HepG2 (cell line): ENCODE measurements around the gene TXNL4A. TPM values are rescaled to one million over a fixed set of nuclear protein-coding genes. Genes with fewer than 3 reads are reported as not detected.

ENCODE experiments used
- JARID2 ChIP-seq: sonication (generic); formaldehyde crosslinking; IDR thresholded peaks from 2 replicates; pipeline ENCODE4 v1.8.1; 2023; ENCODE audit warnings: missing genetic modification reagents, inconsistent platforms; ENCODE audit not compliant: insufficient replicate concordance
- TEAD3 ChIP-seq: optimal IDR thresholded peaks from 2 replicates; pipeline ENCODE3; 2016; ENCODE audit warnings: borderline replicate concordance
- ZFAT ChIP-seq: sonication (generic); formaldehyde crosslinking; conservative IDR thresholded peaks from 2 replicates; pipeline ENCODE4 v1.8.1; 2023; ENCODE audit warnings: missing genetic modification reagents, inconsistent platforms
- ZNF558 ChIP-seq: sonication (generic); formaldehyde crosslinking; IDR thresholded peaks from 2 replicates; pipeline ENCODE4 v1.9.0; 2022; ENCODE audit warnings: mild to moderate bottlenecking, missing genetic modification reagents, borderline replicate concordance
- ZNF766 ChIP-seq: sonication (generic); formaldehyde crosslinking; IDR thresholded peaks from 2 replicates; pipeline ENCODE4 v1.5.0; 2020; ENCODE audit warnings: missing genetic modification reagents, borderline replicate concordance
- ZNF792 ChIP-seq: IDR thresholded peaks from 2 replicates; pipeline ENCODE4 v1.6.1; 2016
- polyA plus RNA-seq, 8 experiments: library from polyadenylated mRNA; depleted of rRNA in 3 of 8; stranded (reverse) in 7 of 8; unstranded in 1 of 8; fragments of >200 nt; fragmentation: Illumina TruSeq in 4 of 8; extraction: Trizol in 4 of 8; gene quantifications; 2 replicates each; pipeline versions ENCODE4 v1.2.1 to v1.2.3, GENCODE V29; 2011 to 2016; ENCODE audit warnings: low read depth in 4 of 8, missing spikeins in 1 of 8, mixed read lengths in 1 of 8; ENCODE audit not compliant: insufficient read depth in 1 of 8
- total RNA-seq, 5 experiments: library from RNA; depleted of rRNA; stranded (reverse); fragments of >200 nt; fragmentation: Illumina TruSeq; extraction: Trizol; gene quantifications; 2 replicates each; pipeline ENCODE4 v1.2.3, GENCODE V29; 2016; ENCODE audit warnings: low read depth in 1 of 5
- TF ChIP-seq, protein P1 (sequence below): conservative IDR thresholded peaks from 2 replicates; pipeline ENCODE4 v1.6.1; 2018; ENCODE audit warnings: missing genetic modification reagents
- TF ChIP-seq, protein P2 (sequence below): sonication (generic); formaldehyde crosslinking; IDR thresholded peaks from 2 replicates; pipeline ENCODE4 v1.4.0; 2020; ENCODE audit warnings: missing genetic modification reagents
- TF ChIP-seq, protein P3 (sequence below), 2 experiments: sonication (generic) in 1 of 2; formaldehyde crosslinking in 1 of 2; IDR thresholded peaks; 2 replicates each; pipeline versions ENCODE4 v1.4.0 to v1.6.1; 2018 to 2020; ENCODE audit warnings: missing genetic modification reagents in 2 of 2, borderline replicate concordance in 1 of 2, low read depth in 1 of 2, mild to moderate bottlenecking in 1 of 2, missing biosample characterization in 1 of 2
- TF ChIP-seq, protein P4 (sequence below): sonication (generic); formaldehyde crosslinking; IDR thresholded peaks from 2 replicates; pipeline ENCODE4 v1.5.0; 2020; ENCODE audit warnings: mild to moderate bottlenecking, missing genetic modification reagents

Gene TXNL4A
- total and polyA plus RNA-seq, 2 of the 13 experiments (the other 11 are each of a cell fraction or from before 2014, with no cell fraction given), result 172 to 202 TPM

- TF ChIP-seq, protein P1, sequence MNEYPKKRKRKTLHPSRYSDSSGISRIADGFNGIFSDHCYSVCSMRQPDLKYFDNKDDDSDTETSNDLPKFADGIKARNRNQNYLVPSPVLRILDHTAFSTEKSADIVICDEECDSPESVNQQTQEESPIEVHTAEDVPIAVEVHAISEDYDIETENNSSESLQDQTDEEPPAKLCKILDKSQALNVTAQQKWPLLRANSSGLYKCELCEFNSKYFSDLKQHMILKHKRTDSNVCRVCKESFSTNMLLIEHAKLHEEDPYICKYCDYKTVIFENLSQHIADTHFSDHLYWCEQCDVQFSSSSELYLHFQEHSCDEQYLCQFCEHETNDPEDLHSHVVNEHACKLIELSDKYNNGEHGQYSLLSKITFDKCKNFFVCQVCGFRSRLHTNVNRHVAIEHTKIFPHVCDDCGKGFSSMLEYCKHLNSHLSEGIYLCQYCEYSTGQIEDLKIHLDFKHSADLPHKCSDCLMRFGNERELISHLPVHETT (CRISPR knock-in tag), result no peak; the same call in 1 of the 2 replicates
- 0 out of 2 replicates have a peak, but pooled peaks have one; percentile 33 for TF ChIP-seq ZNF558 (CRISPR knock-in tag)
- TF ChIP-seq ZFAT (CRISPR knock-in tag), result 0 out of 2 replicates have a peak, but pooled peaks have one; percentile 50
- no peak for TF ChIP-seq JARID2 (CRISPR knock-in tag)
- peak; percentile 64 for TF ChIP-seq TEAD3 (CRISPR knock-in tag)
- TF ChIP-seq, protein P2, sequence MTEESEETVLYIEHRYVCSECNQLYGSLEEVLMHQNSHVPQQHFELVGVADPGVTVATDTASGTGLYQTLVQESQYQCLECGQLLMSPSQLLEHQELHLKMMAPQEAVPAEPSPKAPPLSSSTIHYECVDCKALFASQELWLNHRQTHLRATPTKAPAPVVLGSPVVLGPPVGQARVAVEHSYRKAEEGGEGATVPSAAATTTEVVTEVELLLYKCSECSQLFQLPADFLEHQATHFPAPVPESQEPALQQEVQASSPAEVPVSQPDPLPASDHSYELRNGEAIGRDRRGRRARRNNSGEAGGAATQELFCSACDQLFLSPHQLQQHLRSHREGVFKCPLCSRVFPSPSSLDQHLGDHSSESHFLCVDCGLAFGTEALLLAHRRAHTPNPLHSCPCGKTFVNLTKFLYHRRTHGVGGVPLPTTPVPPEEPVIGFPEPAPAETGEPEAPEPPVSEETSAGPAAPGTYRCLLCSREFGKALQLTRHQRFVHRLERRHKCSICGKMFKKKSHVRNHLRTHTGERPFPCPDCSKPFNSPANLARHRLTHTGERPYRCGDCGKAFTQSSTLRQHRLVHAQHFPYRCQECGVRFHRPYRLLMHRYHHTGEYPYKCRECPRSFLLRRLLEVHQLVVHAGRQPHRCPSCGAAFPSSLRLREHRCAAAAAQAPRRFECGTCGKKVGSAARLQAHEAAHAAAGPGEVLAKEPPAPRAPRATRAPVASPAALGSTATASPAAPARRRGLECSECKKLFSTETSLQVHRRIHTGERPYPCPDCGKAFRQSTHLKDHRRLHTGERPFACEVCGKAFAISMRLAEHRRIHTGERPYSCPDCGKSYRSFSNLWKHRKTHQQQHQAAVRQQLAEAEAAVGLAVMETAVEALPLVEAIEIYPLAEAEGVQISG (CRISPR knock-in tag), result peak; percentile 89; the same call in 1 of the 2 replicates
- no peak for TF ChIP-seq ZNF792 (CRISPR knock-in tag)
- TF ChIP-seq, protein P3, sequence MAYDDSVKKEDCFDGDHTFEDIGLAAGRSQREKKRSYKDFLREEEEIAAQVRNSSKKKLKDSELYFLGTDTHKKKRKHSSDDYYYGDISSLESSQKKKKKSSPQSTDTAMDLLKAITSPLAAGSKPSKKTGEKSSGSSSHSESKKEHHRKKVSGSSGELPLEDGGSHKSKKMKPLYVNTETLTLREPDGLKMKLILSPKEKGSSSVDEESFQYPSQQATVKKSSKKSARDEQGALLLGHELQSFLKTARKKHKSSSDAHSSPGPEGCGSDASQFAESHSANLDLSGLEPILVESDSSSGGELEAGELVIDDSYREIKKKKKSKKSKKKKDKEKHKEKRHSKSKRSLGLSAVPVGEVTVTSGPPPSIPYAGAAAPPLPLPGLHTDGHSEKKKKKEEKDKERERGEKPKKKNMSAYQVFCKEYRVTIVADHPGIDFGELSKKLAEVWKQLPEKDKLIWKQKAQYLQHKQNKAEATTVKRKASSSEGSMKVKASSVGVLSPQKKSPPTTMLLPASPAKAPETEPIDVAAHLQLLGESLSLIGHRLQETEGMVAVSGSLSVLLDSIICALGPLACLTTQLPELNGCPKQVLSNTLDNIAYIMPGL (CRISPR knock-in tag; IDR thresholded peaks at IDR 0.05; ENCODE audit: borderline replicate concordance in 1 of 2, low read depth in 1 of 2), result peak; percentile 80 to 88
- TF ChIP-seq, protein P4, sequence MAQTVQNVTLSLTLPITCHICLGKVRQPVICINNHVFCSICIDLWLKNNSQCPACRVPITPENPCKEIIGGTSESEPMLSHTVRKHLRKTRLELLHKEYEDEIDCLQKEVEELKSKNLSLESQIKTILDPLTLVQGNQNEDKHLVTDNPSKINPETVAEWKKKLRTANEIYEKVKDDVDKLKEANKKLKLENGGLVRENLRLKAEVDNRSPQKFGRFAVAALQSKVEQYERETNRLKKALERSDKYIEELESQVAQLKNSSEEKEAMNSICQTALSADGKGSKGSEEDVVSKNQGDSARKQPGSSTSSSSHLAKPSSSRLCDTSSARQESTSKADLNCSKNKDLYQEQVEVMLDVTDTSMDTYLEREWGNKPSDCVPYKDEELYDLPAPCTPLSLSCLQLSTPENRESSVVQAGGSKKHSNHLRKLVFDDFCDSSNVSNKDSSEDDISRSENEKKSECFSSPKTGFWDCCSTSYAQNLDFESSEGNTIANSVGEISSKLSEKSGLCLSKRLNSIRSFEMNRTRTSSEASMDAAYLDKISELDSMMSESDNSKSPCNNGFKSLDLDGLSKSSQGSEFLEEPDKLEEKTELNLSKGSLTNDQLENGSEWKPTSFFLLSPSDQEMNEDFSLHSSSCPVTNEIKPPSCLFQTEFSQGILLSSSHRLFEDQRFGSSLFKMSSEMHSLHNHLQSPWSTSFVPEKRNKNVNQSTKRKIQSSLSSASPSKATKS (CRISPR knock-in tag), result no peak
- no peak for TF ChIP-seq ZNF766 (CRISPR knock-in tag)
- TF ChIP-seq, all 625 proteins: peak for 236
These were observed at the start of gene TXNL4A (continued) for GRCh38 chr18:79988451-79989194.
